K562 (cell line): ENCODE measurements around the gene DNASE1L2. TPM values are rescaled to one million over a fixed set of nuclear protein-coding genes. Genes with fewer than 3 reads are reported as not detected.

ENCODE experiments used
- CBX2 ChIP-seq: fragments of 200-600 bp; sonication (generic); IDR thresholded peaks from one replicate; pipeline ENCODE4 v1.6.1; 2012; ENCODE audit warnings: mild to moderate bottlenecking, low read length, inconsistent platforms; ENCODE audit not compliant: insufficient read depth, poor library complexity, severe bottlenecking
- MCM3 ChIP-seq: fragments of 450-650 bp; IDR thresholded peaks from 2 replicates; pipeline ENCODE4 v1.6.1; 2016
- MGA ChIP-seq: fragments of 450-650 bp; IDR thresholded peaks from 2 replicates; pipeline ENCODE4 v1.6.1; 2016; ENCODE audit warnings: mild to moderate bottlenecking, moderate library complexity
- RBM17 ChIP-seq: fragments of 200-400 bp; formaldehyde crosslinking; IDR thresholded peaks from 2 replicates; pipeline ENCODE4 v1.6.1; 2017; ENCODE audit warnings: low read depth, mild to moderate bottlenecking, low read length, borderline replicate concordance
- SIX5 ChIP-seq, 2 experiments: IDR thresholded peaks; 2 replicates each; pipeline ENCODE4 v1.6.1; 2011; ENCODE audit warnings: low read length in 2 of 2, borderline replicate concordance in 1 of 2, low read depth in 1 of 2, mild to moderate bottlenecking in 1 of 2, moderate library complexity in 1 of 2; ENCODE audit not compliant: insufficient read depth in 1 of 2
- YY1 ChIP-seq, 3 experiments: IDR thresholded peaks; 2 replicates each; pipeline ENCODE4 v1.6.1; 2011; ENCODE audit warnings: low read length in 2 of 3, mild to moderate bottlenecking in 2 of 3, moderate library complexity in 2 of 3, borderline replicate concordance in 1 of 3, control low read depth in 1 of 3, low read depth in 1 of 3; ENCODE audit not compliant: insufficient read depth in 3 of 3, insufficient replicate concordance in 2 of 3, control insufficient read depth in 1 of 3, insufficient read length in 1 of 3; ENCODE audit errors: extremely low read depth in 1 of 3
- ZNF282 ChIP-seq: sonication (generic); formaldehyde crosslinking; IDR thresholded peaks from 2 replicates; pipeline ENCODE4 v1.8.1; 2023; ENCODE audit warnings: missing genetic modification reagents
- ZNF347 ChIP-seq: fragments of 450-650 bp; formaldehyde crosslinking; IDR thresholded peaks from 2 replicates; pipeline ENCODE4 v1.4.0; 2020; ENCODE audit warnings: low read depth, mild to moderate bottlenecking, moderate library complexity
- ZNF696 ChIP-seq: fragments of 250-450 bp; sonication (Bioruptor Pico); conservative IDR thresholded peaks from 2 replicates; pipeline ENCODE4 v1.4.0; 2020; ENCODE audit warnings: mild to moderate bottlenecking, moderate library complexity
- polyA plus RNA-seq, 8 experiments: library from polyadenylated mRNA; depleted of rRNA in 4 of 8; stranded (reverse) in 5 of 8; unstranded in 3 of 8; fragments of >200 nt; fragmentation: Nextera tagmentation in 2 of 8; fragmentation: Illumina TruSeq in 1 of 8; extraction: Ambion mirVana in 2 of 8; extraction: Trizol in 1 of 8; gene quantifications; 2 replicates each; pipeline versions ENCODE4 v1.2.1 to v1.2.3, GENCODE V29; 2011 to 2014; ENCODE audit warnings: inconsistent platforms in 1 of 8, missing spikeins in 1 of 8
- total RNA-seq, 7 experiments: library from RNA; depleted of rRNA in 6 of 7; stranded (reverse); fragments of >200 nt in 6 of 7; fragmentation: Illumina TruSeq in 2 of 7; extraction: Trizol in 2 of 7; gene quantifications; 2 replicates each; pipeline versions ENCODE4 v1.2.1 to v1.2.3, GENCODE V29; 2011 to 2021; ENCODE audit warnings: low replicate concordance in 1 of 7
- TF ChIP-seq, protein P1 (sequence below): sonication (generic); formaldehyde crosslinking; IDR thresholded peaks from 2 replicates; pipeline ENCODE4 v1.8.1; 2023; ENCODE audit warnings: mild to moderate bottlenecking, missing genetic modification reagents
- TF ChIP-seq, protein P2 (sequence below): fragments of 450-650 bp; IDR thresholded peaks from 2 replicates; pipeline ENCODE4 v1.6.1; 2014; ENCODE audit warnings: low read depth, mild to moderate bottlenecking, moderate library complexity, borderline replicate concordance

The DNASE1L2 gene
- total and polyA plus RNA-seq, 9 of the 15 experiments (the other 6 are each of a cell fraction or from before 2014, with no cell fraction given): 0.08 to 2.7 (median 1.7) TPM; not detected in 1

DNA sequence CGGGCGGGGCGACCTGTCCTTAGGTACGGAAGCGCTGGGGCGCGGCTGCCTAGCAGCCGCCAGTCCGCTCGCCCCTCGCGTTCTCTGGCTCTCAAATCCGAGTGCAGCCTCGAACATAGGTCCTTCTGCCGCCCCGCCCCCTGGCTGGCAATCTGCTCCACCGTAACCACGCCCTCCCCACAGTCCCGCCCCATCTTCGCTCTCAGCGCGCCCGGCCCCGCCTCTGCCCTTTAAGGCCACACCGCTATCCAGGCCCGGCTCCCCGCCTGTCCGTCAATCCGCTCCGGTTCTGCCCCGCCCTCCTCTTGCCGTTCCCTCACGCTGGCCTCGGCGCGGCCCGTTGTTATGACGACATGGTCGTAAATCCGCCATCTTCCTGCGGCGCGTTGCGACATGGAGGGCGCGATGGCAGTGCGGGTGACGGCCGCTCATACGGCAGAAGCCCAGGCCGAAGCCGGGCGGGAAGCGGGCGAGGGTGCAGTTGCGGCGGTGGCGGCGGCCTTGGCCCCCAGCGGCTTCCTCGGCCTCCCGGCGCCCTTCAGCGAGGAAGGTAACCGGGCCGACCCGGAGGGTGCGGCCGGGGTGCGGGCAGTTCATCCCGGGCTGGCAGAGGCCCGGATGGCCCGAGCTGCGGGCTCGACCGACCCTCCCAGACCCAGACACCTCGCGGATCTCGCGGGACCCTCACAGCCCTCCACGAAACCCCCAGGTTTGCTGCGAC is 12.9 kb upstream of the DNASE1L2 start, which contains the start of gene E4F1 (continued):
- no peak for TF ChIP-seq SIX5 (IDR thresholded peaks at IDR 0.05; ENCODE audit: borderline replicate concordance in 1 of 2, insufficient read depth in 1 of 2, low read depth in 1 of 2, low read length in 2 of 2)
- TF ChIP-seq ZNF347 (CRISPR knock-in tag): no peak
- TF ChIP-seq YY1 (IDR thresholded peaks at IDR 0.05; ENCODE audit: borderline replicate concordance in 1 of 3, control insufficient read depth in 1 of 3, extremely low read depth in 1 of 3, insufficient read depth in 3 of 3, insufficient read length in 1 of 3, insufficient replicate concordance in 2 of 3, low read depth in 1 of 3, low read length in 2 of 3): peak; percentile 46 to 93 (median 87)
- TF ChIP-seq, protein P1, sequence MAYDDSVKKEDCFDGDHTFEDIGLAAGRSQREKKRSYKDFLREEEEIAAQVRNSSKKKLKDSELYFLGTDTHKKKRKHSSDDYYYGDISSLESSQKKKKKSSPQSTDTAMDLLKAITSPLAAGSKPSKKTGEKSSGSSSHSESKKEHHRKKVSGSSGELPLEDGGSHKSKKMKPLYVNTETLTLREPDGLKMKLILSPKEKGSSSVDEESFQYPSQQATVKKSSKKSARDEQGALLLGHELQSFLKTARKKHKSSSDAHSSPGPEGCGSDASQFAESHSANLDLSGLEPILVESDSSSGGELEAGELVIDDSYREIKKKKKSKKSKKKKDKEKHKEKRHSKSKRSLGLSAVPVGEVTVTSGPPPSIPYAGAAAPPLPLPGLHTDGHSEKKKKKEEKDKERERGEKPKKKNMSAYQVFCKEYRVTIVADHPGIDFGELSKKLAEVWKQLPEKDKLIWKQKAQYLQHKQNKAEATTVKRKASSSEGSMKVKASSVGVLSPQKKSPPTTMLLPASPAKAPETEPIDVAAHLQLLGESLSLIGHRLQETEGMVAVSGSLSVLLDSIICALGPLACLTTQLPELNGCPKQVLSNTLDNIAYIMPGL (CRISPR knock-in tag): peak; percentile 56; the same call in 1 of the 2 replicates
- TF ChIP-seq MCM3: no peak
- no peak for TF ChIP-seq CBX2
- TF ChIP-seq, protein P2, sequence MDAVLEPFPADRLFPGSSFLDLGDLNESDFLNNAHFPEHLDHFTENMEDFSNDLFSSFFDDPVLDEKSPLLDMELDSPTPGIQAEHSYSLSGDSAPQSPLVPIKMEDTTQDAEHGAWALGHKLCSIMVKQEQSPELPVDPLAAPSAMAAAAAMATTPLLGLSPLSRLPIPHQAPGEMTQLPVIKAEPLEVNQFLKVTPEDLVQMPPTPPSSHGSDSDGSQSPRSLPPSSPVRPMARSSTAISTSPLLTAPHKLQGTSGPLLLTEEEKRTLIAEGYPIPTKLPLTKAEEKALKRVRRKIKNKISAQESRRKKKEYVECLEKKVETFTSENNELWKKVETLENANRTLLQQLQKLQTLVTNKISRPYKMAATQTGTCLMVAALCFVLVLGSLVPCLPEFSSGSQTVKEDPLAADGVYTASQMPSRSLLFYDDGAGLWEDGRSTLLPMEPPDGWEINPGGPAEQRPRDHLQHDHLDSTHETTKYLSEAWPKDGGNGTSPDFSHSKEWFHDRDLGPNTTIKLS: peak; percentile 31; the same call in 1 of the 2 replicates
- TF ChIP-seq ZNF696 (CRISPR knock-in tag): no peak
- TF ChIP-seq MGA: no peak
- no peak for TF ChIP-seq ZNF282 (CRISPR knock-in tag)
- no peak for TF ChIP-seq RBM17
